NB4 (cell line): ENCODE results near the gene NAALADL2.

Experiments
- CTCF ChIP-seq: IDR thresholded peaks from one replicate; pipeline ENCODE4 v1.5.1; 2012; ENCODE audit warnings: low read depth, low read length
- MYC ChIP-seq: IDR thresholded peaks from 2 replicates; pipeline ENCODE4 v1.6.1; 2011; ENCODE audit warnings: low read depth, low read length
- POLR2A ChIP-seq: IDR thresholded peaks from 2 replicates; pipeline ENCODE4 v1.6.1; 2011; ENCODE audit warnings: mild to moderate bottlenecking; ENCODE audit not compliant: insufficient read length; ENCODE audit errors: extremely low read depth
- TF ChIP-seq, protein P1 (sequence below): IDR thresholded peaks from 2 replicates; pipeline ENCODE4 v1.6.1; 2011; ENCODE audit warnings: low read depth, low read length

GRCh38 chr3:175288621-175289020 is 429.5 kb downstream of the NAALADL2 start:
- TF ChIP-seq POLR2A (no peak), CTCF (no peak), MYC (no peak)
- TF ChIP-seq, protein P1, sequence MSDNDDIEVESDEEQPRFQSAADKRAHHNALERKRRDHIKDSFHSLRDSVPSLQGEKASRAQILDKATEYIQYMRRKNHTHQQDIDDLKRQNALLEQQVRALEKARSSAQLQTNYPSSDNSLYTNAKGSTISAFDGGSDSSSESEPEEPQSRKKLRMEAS: no peak
